Measurements from ENCODE around the gene TRIM32.
A peak's percentile ranks its signal among the peaks of the same experiment; 100 is the strongest.
"Not testable (repeated sequence)": the region's sequence is repeated elsewhere in the genome, so short reads cannot be mapped to it uniquely, and the experiment has no call there.

TRIM32 gene

DNA sequence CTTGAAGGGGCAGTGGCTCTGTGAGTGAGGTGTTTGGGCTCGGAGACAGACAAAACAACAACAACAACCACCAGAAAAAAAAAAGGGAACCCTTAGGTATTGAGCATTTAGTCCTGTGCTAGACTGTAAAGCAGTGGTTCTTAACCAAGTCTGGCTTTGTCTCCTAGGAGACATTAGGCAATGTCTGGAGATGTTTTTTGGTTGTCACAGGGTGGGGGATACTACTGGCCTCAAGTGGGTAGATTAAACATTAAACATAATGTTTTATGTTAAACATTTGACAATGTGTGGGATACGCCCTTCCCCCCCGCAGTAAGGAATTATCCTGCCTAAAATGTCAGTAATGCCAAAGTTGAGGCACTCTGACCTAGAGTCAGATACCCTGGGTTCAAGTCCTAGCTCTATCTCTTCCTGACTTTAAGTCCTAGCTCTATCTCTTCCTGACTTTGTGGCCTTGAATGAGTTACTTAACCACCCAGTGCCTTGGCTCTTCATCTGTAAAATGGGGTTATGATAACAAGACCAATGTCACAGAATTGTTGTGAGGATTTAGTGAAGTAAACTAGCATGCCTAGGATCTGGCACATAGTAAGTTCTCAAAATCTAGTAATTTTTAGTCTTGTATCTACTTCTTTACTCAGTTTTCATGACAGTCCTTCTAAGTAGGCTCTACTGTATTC is 1.8 kb downstream of the TRIM32 start:
- no peak overlapping the region for H3K4me3 ChIP-seq (ENCODE audit: low read depth, low read length)
- DNase-seq (ENCODE audit: low read depth), result peak; percentile 18
- TF ChIP-seq, protein P1, sequence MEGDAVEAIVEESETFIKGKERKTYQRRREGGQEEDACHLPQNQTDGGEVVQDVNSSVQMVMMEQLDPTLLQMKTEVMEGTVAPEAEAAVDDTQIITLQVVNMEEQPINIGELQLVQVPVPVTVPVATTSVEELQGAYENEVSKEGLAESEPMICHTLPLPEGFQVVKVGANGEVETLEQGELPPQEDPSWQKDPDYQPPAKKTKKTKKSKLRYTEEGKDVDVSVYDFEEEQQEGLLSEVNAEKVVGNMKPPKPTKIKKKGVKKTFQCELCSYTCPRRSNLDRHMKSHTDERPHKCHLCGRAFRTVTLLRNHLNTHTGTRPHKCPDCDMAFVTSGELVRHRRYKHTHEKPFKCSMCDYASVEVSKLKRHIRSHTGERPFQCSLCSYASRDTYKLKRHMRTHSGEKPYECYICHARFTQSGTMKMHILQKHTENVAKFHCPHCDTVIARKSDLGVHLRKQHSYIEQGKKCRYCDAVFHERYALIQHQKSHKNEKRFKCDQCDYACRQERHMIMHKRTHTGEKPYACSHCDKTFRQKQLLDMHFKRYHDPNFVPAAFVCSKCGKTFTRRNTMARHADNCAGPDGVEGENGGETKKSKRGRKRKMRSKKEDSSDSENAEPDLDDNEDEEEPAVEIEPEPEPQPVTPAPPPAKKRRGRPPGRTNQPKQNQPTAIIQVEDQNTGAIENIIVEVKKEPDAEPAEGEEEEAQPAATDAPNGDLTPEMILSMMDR (conservative IDR thresholded peaks at IDR 0.05; ENCODE audit: low read depth, low read length), result no peak

DNA sequence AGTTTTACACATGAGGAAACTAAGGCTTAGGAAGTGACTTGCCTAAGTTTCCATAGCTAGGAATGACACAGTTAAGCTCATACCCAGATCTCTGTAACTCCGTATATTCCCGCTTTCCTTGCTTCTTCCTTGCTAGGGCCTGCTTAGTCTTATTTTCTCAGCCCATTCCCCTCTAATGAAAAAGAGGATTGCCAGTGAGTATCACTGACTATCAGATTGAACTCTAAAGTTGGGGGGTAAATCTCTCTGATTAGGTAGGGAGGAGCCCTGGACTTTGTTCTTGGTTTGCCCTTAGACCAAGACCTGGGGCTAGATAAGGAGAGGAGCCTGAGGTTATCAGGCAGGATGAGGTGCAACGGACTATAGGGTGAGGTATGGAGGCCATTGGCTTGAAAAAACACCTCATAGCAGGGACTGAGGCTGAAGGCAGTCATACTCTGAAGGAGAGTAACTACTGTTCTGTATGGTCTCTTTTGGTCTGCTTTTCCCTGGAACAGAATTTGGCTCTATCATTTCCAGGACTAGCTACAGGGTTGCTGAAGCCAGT is 2.5 kb downstream of the TRIM32 start:
- no peak for DNase-seq (ENCODE audit: low read depth)
- TF ChIP-seq, protein P1 (conservative IDR thresholded peaks at IDR 0.05; ENCODE audit: low read depth, low read length), result no peak
- no peak overlapping the region for H3K4me3 ChIP-seq (ENCODE audit: low read depth, low read length)

DNA sequence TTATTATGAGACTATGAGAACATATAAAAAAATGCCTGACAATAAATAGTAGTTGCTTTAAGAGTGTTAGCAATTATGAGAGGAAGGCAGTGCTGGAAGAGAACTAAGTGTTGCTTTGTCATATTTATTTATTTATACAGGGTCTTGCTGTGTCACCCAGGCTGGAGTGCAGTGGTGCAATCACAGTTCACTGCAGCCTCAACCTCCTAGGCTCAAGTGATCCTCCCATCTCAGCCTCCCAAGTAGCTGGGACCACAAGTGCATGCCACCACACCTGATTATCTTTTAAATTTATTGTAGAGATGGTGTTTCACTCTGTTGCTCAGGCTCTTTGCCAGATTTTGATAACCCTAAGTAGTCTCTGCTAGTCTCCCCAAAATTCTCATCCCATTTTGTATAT is 3.7 kb downstream of the TRIM32 start:
- DNase-seq (ENCODE audit: low read depth); H3K4me3 ChIP-seq (ENCODE audit: low read depth, low read length): not testable (repeated sequence)

DNA sequence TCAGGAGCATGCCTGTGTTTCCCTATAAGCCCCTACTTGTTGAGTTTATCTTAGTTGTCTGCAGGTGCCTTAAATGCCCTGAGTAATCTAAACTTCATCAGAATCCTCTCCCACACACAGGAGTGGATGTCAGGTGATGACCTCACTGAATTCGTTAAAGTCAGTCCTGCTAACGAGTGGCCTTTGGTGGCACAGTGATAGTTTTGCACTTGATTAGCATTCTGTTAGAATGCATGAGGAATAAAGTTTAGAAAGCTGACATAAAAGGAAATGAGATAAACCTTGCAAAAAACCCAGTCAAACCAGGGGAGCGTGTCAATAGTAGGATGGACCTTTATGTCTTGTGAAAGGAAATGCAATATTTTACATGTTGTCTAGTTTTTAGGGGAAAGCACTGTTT is 4.5 kb downstream of the TRIM32 start:
- H3K4me3 ChIP-seq (ENCODE audit: low read depth, low read length), result no peak overlapping the region
- TF ChIP-seq, protein P1 (conservative IDR thresholded peaks at IDR 0.05; ENCODE audit: low read depth, low read length), result no peak
- DNase-seq (ENCODE audit: low read depth), result no peak

DNA sequence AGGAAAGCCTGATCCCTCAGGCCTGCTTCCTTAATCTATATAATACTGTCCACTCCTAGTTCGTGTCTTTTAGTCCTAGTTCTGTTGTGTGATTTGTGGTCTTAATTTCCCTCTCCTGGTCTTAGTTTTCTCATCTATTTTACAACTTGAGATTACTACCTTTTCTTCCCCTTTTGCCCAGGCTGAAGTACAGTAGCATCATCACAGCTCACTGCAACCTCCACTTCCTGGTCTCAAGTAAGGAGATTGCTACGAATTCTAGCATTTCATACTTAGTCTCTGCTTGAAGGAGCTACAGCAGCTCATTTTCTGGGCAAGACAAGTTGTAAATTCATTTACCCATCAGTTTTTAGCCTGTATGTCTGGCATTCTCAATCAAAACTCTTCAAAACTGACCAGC is 5.5 kb downstream of the TRIM32 start:
- TF ChIP-seq, protein P1 (conservative IDR thresholded peaks at IDR 0.05; ENCODE audit: low read depth, low read length), result no peak
- no peak overlapping the region for H3K4me3 ChIP-seq (ENCODE audit: low read depth, low read length)

DNA sequence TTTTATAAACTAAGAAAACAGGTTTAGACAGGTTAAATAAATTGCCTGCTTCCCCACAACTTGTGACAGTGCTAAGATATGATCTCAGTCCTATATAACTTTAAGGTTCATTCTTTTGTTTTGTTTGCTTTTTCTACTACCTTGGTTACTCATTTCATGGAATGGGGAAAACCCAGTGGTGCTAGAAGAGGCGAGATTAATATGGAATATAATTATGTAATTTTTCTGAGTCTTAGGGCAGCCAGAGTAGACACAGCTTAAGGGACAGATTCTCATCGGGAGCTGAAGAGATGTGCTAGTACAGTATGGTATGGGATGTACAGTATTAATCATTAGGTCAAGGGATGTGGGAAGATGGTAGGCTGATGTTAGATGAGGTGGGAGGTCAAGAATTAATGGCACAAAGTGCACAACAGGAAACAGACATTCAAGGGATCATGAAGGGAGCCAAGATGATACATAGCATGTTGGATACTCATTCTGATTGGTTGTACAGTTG is 6.2 kb downstream of the TRIM32 start:
- H3K4me3 ChIP-seq (ENCODE audit: low read depth, low read length), result no peak overlapping the region
- peak; percentile 62 for DNase-seq (ENCODE audit: low read depth)
- TF ChIP-seq, protein P1 (conservative IDR thresholded peaks at IDR 0.05; ENCODE audit: low read depth, low read length), result no peak

More for the DNA sequence above, 5.5 kb downstream of the TRIM32 start:
- DNase-seq (ENCODE audit: low read depth), result no peak

DNA sequence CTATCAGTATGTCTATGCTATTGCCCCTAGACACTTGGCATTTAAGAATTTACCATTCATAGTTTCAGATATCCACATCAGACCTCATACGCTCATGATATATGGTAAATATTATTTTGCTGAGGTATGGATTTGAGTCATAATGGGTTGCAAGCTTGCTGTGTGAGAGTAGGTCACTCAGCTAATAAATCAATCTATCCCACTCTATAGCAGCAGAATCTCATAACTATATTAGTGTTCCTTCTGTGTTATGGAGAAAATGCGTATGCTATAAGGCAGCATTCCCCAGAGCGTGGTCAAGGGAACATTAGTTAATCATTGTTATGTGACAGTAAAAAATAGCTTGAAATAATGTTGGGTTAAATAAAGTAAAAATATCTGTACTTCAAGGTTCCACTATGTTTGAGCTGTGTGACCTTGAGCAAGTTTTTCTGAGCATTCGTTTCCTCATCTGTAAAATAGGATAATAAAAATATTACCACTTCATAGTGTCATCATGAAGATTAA is 7.7 kb downstream of the TRIM32 start:
- no peak overlapping the region for H3K4me3 ChIP-seq (ENCODE audit: low read depth, low read length)

More for the DNA sequence above, 7.7 kb downstream of the TRIM32 start:
- TF ChIP-seq, protein P1 (conservative IDR thresholded peaks at IDR 0.05; ENCODE audit: low read depth, low read length), result no peak
- DNase-seq (ENCODE audit: low read depth), result no peak
